Heart right ventricle (tissue), 16 donors: Measurements from ENCODE around the gene SZRD1. TPM values are rescaled to one million over a fixed set of nuclear protein-coding genes. Genes with fewer than 3 reads are reported as not detected.

ENCODE experiments used
- ATAC-seq, 8 donors: fragments of 200-7000 bp; cut with Tn5 transposase; one replicate each; pipeline ENCODE4 v1.9.1; 2020; ENCODE audit warnings: mild to moderate bottlenecking in 8 of 8, moderate library complexity in 8 of 8, moderate number of reproducible peaks in 1 of 8
- DNase-seq, 2 donors: peaks; one replicate each; pipeline ENCODE4 v3.0.0-alpha.2; 2020
- H3K27ac ChIP-seq, 10 donors: fragments of 200-600 bp; sonication (generic) in 2 of 10; one replicate each; pipeline versions ENCODE4 v1.5.0 to v1.8.0; 2020 to 2022; ENCODE audit warnings: mild to moderate bottlenecking in 3 of 10
- H3K27me3 ChIP-seq, 7 donors: fragments of 200-600 bp; one replicate each; pipeline ENCODE4 v1.8.0; 2021 to 2022; ENCODE audit warnings: mild to moderate bottlenecking in 2 of 7
- H3K36me3 ChIP-seq, 9 donors: fragments of 200-600 bp; sonication (generic) in 1 of 9; one replicate each; pipeline versions ENCODE4 v1.5.0 to v1.8.0; 2020 to 2022; ENCODE audit warnings: mild to moderate bottlenecking in 2 of 9
- H3K4me1 ChIP-seq, 9 donors: fragments of 200-600 bp; sonication (generic) in 1 of 9; one replicate each; pipeline versions ENCODE4 v1.5.0 to v1.8.0; 2020 to 2022; ENCODE audit warnings: mild to moderate bottlenecking in 4 of 9
- H3K4me3 ChIP-seq, 10 donors: fragments of 200-600 bp; sonication (generic) in 2 of 10; one replicate each; pipeline versions ENCODE4 v1.5.0 to v1.8.0; 2020 to 2022; ENCODE audit warnings: mild to moderate bottlenecking in 7 of 10, moderate library complexity in 2 of 10
- H3K9me3 ChIP-seq, 11 donors: fragments of 200-600 bp in 10 of 11; sonication (generic) in 2 of 11; one replicate each; pipeline versions ENCODE4 v1.5.0 to v1.8.0; 2013 to 2022; ENCODE audit warnings: mild to moderate bottlenecking in 2 of 11, control low read depth in 1 of 11, moderate library complexity in 1 of 11
- WGBS, 2 donors: extraction: QIAGEN DNeasy Blood & Tissue Kit; methylation state at CpG; one replicate each; pipeline ENCODE4 v1.1.7; 2013; ENCODE audit warnings: inconsistent platforms in 1 of 2; 5-methylcytosine and 5-hydroxymethylcytosine counted together
- intact Hi-C, 10 donors: fragments of 100-400 bp; cut with DNase I; formaldehyde crosslinking; loops; one replicate each; pipeline versions ENCODE4 v1.11.1 to v1.14.2; 2022
- polyA plus RNA-seq, 2 donors: library from polyadenylated mRNA; stranded (reverse); fragments of 200-250 nt; gene quantifications; one replicate each; pipeline ENCODE4 v1.2.3, GENCODE V29; 2013
- total RNA-seq, 10 donors: library from RNA; stranded (reverse); fragmentation: NEBNext Ultra II Directional in 3 of 10; extraction: Animal tissue kit (Norgen Biotek cat#: 25700) in 3 of 10; gene quantifications; one replicate each; pipeline versions ENCODE4 v1.2.1 to v1.2.4, GENCODE V29; 2021 to 2023
- TF ChIP-seq, protein P1 (sequence below), 9 donors: fragments of 200-600 bp; sonication (generic) in 2 of 9; IDR thresholded peaks; one replicate each; pipeline versions ENCODE4 v1.5.0 to v1.8.0; 2021 to 2022; ENCODE audit warnings: antibody characterized with exemption in 9 of 9, mild to moderate bottlenecking in 5 of 9, moderate library complexity in 1 of 9
- donor health status: Arrhythmogenic right ventricular cardiomyopathy.
- donor health status: ischemic (EF 13 %, LVEDD 7.1; RV severe dilation, severe dysfunction).
- donor health status: healthy with polysubstance abuse.
- donor health status: DM: no; HTN: yes; CAD: no.
- donor health status: DM: no; HTN: no; CAD: no.
- donor health status: ischemic (EF 25% LVEDD 6.9; RV normal size, moderate dysfunction).
- donor health status: ischemic (EF 25% LVEDD 5.7; RV mildly dilated, moderate dysfunction).
- donor health status: healthy.
- donor health status: DM: yes; HTN: yes; CAD: no.
- donor health status: Ischemic cardiomyopathy.
- donor health status: ischemic (EF 35%, LVEDD 5.7; RV mildly dilated, moderate dysfunction).
- donor health status: nonischemic (EF 11% LVEDD 7.7; RV severe dilation, severe dysfunction).
- donor health status: DM: yes; HTN: yes; CAD: no.
- donor health status: PGD.
- donor health status: ischemic (EF 29% LVEDD 5.4; RV normal size, mild dysfunction).
- donor health status: nonischemic (EF 23%, LVEDD 6.1; RV moderate dilation, normal function).

The SZRD1 gene
- total and polyA plus RNA-seq, 12 donors, result 37.8 to 131 (median 102) TPM

DNA sequence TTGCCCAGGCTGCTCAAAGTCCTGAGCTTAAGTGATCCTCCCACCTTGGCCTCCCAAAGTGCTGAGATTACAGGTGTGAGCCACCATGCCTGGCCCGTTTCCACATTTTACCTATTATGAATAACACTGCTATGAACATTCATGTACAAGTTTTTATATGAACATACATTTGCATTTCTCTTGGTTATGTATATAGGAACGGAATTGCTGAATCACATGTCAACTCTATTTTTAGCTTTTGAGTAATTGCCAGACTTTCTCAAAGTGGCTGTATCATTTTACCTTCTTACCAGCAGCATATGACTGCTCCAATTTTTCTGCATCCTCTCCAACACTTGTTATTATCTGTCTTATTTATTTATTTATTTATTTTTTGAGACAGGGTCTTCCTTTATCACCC lies 67.5 kb downstream of the SZRD1 start:
- Histone ChIP-seq H3K4me1 (peaks cover 0 to 21% (median 0%) of the 10 kb centered on the region in 9 donors), H3K4me3 (no peak overlapping the region), H3K9me3 (no peaks in the 10 kb centered on the region), H3K27ac (no peak overlapping the region), H3K27me3 (no peaks in the 10 kb centered on the region), H3K36me3 (no peaks in the 10 kb centered on the region)
- intact Hi-C loops, result loop anchor here in 1 of 10 donors (10.0 kb wide), 1 partner anchor 50 kb away; no protein-coding TSS in a partner anchor
- WGBS, 2 donors, result 63 to 66% methylated on average over 2 of the region's 2 CpGs
- TF ChIP-seq, protein P1, sequence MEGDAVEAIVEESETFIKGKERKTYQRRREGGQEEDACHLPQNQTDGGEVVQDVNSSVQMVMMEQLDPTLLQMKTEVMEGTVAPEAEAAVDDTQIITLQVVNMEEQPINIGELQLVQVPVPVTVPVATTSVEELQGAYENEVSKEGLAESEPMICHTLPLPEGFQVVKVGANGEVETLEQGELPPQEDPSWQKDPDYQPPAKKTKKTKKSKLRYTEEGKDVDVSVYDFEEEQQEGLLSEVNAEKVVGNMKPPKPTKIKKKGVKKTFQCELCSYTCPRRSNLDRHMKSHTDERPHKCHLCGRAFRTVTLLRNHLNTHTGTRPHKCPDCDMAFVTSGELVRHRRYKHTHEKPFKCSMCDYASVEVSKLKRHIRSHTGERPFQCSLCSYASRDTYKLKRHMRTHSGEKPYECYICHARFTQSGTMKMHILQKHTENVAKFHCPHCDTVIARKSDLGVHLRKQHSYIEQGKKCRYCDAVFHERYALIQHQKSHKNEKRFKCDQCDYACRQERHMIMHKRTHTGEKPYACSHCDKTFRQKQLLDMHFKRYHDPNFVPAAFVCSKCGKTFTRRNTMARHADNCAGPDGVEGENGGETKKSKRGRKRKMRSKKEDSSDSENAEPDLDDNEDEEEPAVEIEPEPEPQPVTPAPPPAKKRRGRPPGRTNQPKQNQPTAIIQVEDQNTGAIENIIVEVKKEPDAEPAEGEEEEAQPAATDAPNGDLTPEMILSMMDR (IDR thresholded peaks at IDR 0.05), result no peak
- DNase-seq (no peak), ATAC-seq (no peak)

DNA sequence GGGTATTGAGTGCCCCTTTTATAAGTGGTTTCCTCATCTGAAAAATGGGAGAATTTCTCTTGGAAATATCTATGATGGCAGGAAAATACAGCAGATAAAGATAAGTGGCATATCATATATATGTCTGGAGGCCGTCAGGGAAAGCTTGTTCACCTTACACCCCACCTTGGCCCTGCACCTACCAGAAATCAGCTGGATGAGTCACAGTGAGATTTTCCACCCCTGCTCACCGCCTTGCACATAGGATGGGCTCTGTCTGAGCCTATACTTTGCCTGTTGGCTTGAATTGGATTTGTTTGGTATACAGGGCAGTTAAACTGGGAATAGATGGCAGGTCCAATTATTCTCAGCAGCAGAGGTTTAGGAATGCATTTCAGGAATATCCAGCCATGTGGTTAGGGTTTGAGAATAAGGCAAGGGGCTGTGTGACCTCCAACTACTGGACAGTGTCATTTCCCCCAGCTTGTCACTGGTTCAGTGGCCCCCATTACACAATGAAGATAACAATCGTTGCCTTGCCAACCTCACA lies 70.0 kb downstream of the SZRD1 start, which contains the start of gene SPATA21:
SPATA21 (minus strand) TSS at position 479 of the 529 bp plus-strand sequence. CDS start 6,053 bp downstream, outside the sequence.
- WGBS, 2 donors, result 63 to 66% methylated on average over 3 of the region's 3 CpGs
- intact Hi-C loops, result loop anchor here in 1 of 10 donors (10.0 kb wide), 1 partner anchor 52 kb away; no protein-coding TSS in a partner anchor

DNA sequence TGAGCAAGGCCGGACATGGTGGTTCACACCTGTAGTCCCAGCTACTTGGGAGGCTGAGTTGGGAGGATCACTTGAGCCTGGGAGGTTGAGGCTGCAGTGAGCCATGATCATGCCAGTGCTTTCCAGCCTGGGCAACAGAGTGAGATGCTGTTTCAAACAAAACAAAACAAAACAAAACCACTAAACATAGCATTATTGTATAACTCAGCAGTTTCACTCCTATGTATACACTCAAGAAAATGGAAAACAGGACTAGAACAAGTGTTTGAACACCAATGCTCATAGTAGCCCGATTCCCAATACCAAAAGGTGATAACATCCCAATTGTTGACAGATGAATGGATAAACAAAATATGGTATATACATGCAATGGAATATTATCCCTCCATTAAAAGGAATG lies 71.5 kb downstream of the SZRD1 start:
- H3K9me3 ChIP-seq, result no peaks in the 10 kb centered on the region
- H3K36me3 ChIP-seq, result peaks cover 0 to 14% (median under 1%) of the 10 kb centered on the region in 9 donors
- DNase-seq (no peak), ATAC-seq (no peak)
- 86 to 89% methylated on average over 2 of the region's 2 CpGs for WGBS, 2 donors
- H3K4me3 ChIP-seq, result no peak overlapping the region
- intact Hi-C loops, result loop anchor here in 1 of 10 donors (10.0 kb wide), 1 partner anchor 54 kb away; no protein-coding TSS in a partner anchor
- H3K27me3 ChIP-seq, result no peaks in the 10 kb centered on the region
- H3K4me1 ChIP-seq, result peaks cover 15 to 48% (median 25%) of the 10 kb centered on the region in 9 donors
- TF ChIP-seq, protein P1 (IDR thresholded peaks at IDR 0.05), result no peak
- no peak overlapping the region for H3K27ac ChIP-seq

More for the DNA sequence above, 70.0 kb downstream of the SZRD1 start, which contains the start of gene SPATA21:
- H3K9me3 ChIP-seq, result no peaks in the 10 kb centered on the region
- no peaks in the 10 kb centered on the region for H3K36me3 ChIP-seq
- DNase-seq (no peak), ATAC-seq (no peak)
- H3K4me1 ChIP-seq, result peaks cover 4 to 39% (median 16%) of the 10 kb centered on the region in 9 donors
- TF ChIP-seq, protein P1 (IDR thresholded peaks at IDR 0.05), result no peak
- H3K27ac ChIP-seq, result no peak within 1 kb of the TSS
- H3K4me3 ChIP-seq, result no peak within 1 kb of the TSS
- H3K27me3 ChIP-seq, result no peaks in the 10 kb centered on the region

DNA sequence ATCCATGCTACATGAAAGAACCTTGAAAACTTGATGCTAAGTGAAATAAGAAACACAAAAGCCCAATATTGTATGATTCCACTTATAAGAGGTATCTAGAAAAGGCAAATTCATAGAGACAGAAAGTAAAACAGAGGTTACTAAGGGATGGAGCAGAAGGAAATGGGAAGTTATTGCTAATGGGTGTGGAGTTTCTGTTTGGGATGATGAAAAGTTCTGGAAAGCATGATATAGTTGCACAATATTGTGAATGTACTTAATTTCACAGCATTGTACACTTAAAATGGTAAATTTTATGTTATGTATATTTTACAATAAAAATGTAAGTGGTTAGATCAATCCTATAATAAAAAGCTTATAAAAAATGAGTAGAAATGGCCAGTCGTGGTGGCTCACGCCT lies 71.9 kb downstream of the SZRD1 start:
- TF ChIP-seq, protein P1 (IDR thresholded peaks at IDR 0.05), result no peak
- WGBS, 2 donors, result 91 to 92% methylated on average over 2 of the region's 2 CpGs
- ATAC-seq, result no peak
- peaks cover 19 to 48% (median 29%) of the 10 kb centered on the region in 9 donors for H3K4me1 ChIP-seq
- no peak overlapping the region for H3K4me3 ChIP-seq
- no peak for DNase-seq
- peak overlapping the region in 1 of 10 donors; percentile 44 for H3K27ac ChIP-seq
- H3K9me3 ChIP-seq, result no peaks in the 10 kb centered on the region
- intact Hi-C loops, result loop anchor here in 1 of 10 donors (10.0 kb wide), 1 partner anchor 54 kb away; no protein-coding TSS in a partner anchor
- H3K27me3 ChIP-seq, result no peaks in the 10 kb centered on the region
- peaks cover 0 to 19% (median 4%) of the 10 kb centered on the region in 9 donors for H3K36me3 ChIP-seq
